IPS DF 6.9 (cell line): Measurements from ENCODE around the gene OSBPL7.

Source experiments
- DNase-seq: peaks from one replicate; pipeline ENCODE4 v3.0.0-alpha.2; 2013; ENCODE audit warnings: low read depth, low spot score
- H3K27ac ChIP-seq: one replicate; pipeline ENCODE4 v1.5.1; 2013; ENCODE audit warnings: low read length, control low read depth
- H3K27me3 ChIP-seq: 2 replicates; pipeline ENCODE4 v1.6.1; 2013; ENCODE audit warnings: mild to moderate bottlenecking, low read length; ENCODE audit not compliant: control insufficient read depth, insufficient read depth
- H3K36me3 ChIP-seq: 2 replicates; pipeline ENCODE4 v1.6.1; 2013; ENCODE audit warnings: low read length; ENCODE audit not compliant: control insufficient read depth, insufficient read depth
- H3K4me1 ChIP-seq: 2 replicates; pipeline ENCODE4 v1.6.1; 2013; ENCODE audit warnings: low read length; ENCODE audit not compliant: control insufficient read depth, insufficient read depth
- H3K4me3 ChIP-seq: 2 replicates; pipeline ENCODE4 v1.5.1; 2013; ENCODE audit warnings: mild to moderate bottlenecking, low read length
- H3K9me3 ChIP-seq: 2 replicates; pipeline ENCODE4 v1.6.1; 2013; ENCODE audit warnings: low read length, inconsistent platforms; ENCODE audit not compliant: control insufficient read depth, insufficient read depth
- WGBS: extraction: QIAGEN DNeasy Blood & Tissue Kit; methylation state at CpG from one replicate; pipeline ENCODE4 v1.1.7; 2013; ENCODE audit warnings: mixed read lengths, missing lambda C conversion rate; ENCODE audit not compliant: insufficient read length, insufficient coverage; 5-methylcytosine and 5-hydroxymethylcytosine counted together

OSBPL7 gene

DNA sequence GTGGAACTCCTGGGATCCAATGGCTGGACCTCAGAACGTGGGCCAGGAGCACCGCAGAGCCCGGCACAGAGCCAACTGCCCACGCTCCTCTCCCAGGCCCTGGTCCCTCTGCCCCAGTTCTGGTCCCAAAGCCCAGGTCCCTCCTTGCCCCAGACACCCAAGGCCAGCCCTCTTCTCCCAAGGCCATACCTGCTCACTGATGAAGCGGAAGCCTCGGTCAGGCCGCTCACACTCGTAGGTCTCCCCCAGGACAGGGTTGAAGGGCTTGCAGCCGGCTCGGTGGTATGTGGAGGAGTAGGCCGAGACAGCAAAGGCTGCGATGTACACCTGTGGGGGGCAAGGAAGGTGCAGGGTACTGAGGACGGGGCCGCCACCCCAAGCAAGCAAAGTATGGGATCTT is 8.5 kb downstream of the OSBPL7 start:
- Histone ChIP-seq H3K4me3 (no peak overlapping the region), H3K4me1 (no peaks in the 10 kb centered on the region), H3K9me3 (no peaks in the 10 kb centered on the region), H3K36me3 (peaks cover 13% of the 10 kb centered on the region; the same call in 1 of the 2 replicates), H3K27ac (no peak overlapping the region), H3K27me3 (no peaks in the 10 kb centered on the region)
- DNase-seq, result no peak
- no CpG with 5 or more reads among the region's 14 CpGs for WGBS

DNA sequence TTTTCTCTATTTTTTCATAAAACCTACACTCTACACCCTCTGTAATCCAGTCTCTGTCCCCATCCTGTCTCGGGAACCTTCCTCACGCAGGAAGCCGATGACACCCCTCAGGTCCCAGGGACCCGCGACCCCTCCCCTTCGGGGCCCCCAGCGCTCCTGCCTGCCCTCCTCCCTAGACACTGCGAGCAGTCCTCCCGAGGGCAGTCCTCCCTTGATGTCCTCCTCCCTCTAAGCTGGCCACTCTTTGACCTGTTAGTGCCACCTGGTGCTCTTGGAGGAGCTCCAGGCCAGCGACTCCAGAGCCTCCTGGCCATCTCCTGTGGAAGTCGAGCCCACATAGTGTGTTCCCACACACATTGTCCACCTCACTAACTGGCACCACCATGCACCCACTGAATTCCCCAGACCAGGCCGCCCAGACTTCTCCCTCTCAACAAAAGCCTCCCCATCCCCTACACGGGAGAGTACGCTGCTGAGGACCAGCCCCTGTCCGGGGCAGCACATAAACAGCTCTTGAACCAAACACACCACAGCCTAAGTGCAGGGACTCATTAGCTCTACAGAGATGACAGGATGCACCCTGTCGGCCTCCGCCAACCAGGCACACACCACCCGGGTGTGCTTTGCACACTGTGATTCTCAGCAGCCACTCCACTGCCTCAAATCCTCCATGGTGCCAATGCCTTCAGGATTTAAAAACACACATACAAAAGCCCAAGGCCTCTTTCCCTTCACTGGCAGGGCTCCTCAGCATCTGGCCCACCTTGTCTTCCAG is 9.3 kb downstream of the OSBPL7 start:
- no peak overlapping the region for H3K4me3 ChIP-seq
- no CpG with 5 or more reads among the region's 18 CpGs for WGBS
- no peak overlapping the region for H3K27ac ChIP-seq
- H3K36me3 ChIP-seq, result peaks cover 13% of the 10 kb centered on the region; the same call in 1 of the 2 replicates
- no peaks in the 10 kb centered on the region for H3K9me3 ChIP-seq
- no peaks in the 10 kb centered on the region for H3K4me1 ChIP-seq
- H3K27me3 ChIP-seq, result no peaks in the 10 kb centered on the region
- DNase-seq, result no peak

DNA sequence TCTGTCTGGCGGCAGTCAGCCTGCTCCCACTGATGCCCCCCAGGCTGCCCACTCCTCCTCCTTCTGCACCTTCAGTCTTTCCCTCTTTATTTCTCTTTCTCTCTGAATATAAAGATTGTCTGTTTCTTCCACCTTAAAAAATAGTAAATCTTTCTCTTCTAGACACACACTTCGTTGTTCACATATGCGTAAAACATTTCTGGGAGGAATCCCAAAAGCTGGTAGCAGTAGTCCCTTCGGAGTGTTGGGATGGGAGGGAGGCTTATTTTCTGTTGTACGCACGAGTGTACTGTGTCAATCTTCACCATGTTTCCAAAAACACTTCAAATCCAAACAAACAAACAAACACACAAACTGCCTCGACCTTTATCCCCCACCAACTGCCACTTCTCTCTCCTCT is 9.9 kb downstream of the OSBPL7 start:
- Histone ChIP-seq H3K4me1 (no peaks in the 10 kb centered on the region), H3K9me3 (no peaks in the 10 kb centered on the region), H3K36me3 (peaks cover 11% of the 10 kb centered on the region; the same call in 1 of the 2 replicates), H3K4me3 (no peak overlapping the region), H3K27me3 (no peaks in the 10 kb centered on the region), H3K27ac (no peak overlapping the region)
- no peak for DNase-seq
- WGBS, result 100% methylated on average over 1 of the region's 7 CpGs

DNA sequence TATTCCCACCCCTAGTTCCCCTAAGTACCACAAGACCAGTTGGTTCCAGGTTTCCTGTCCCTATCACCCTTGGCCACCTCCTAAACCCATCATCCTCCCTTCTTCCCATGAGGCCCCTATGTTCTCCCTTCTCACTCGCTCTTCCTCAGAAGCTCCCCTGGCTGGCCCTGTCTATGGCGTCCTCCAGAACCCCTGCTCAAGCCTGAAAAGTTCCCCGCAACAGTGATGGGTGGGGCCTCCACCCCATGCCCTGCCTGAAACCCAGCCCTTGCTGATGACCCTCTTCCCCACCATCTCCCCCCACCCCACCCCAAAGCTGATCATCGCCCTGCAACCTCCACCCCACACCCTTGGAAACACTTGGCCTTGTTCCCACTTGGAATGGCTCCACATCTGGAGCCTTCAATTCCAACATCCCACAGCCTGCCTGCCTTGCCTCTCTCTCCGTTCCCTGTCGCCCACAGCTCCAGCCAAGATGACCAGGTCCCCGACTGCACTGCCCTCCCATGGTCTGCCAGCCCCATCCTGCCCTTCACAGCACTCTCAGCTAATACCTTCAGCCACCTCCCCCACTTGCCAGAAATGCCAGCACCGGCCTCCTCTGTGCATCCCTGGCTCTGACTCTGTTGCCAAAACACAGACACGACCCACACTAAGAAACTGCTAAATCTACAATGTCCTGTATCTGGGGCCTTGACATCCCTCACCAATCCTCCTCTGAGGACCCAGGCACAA is 10.5 kb downstream of the OSBPL7 start:
- DNase-seq, result no peak
- no peaks in the 10 kb centered on the region for H3K27me3 ChIP-seq
- H3K9me3 ChIP-seq, result no peaks in the 10 kb centered on the region
- no peak overlapping the region for H3K27ac ChIP-seq
- no CpG with 5 or more reads among the region's 9 CpGs for WGBS
- no peaks in the 10 kb centered on the region for H3K4me1 ChIP-seq
- peaks cover 5% of the 10 kb centered on the region; the same call in 1 of the 2 replicates for H3K36me3 ChIP-seq
- no peak overlapping the region for H3K4me3 ChIP-seq

DNA sequence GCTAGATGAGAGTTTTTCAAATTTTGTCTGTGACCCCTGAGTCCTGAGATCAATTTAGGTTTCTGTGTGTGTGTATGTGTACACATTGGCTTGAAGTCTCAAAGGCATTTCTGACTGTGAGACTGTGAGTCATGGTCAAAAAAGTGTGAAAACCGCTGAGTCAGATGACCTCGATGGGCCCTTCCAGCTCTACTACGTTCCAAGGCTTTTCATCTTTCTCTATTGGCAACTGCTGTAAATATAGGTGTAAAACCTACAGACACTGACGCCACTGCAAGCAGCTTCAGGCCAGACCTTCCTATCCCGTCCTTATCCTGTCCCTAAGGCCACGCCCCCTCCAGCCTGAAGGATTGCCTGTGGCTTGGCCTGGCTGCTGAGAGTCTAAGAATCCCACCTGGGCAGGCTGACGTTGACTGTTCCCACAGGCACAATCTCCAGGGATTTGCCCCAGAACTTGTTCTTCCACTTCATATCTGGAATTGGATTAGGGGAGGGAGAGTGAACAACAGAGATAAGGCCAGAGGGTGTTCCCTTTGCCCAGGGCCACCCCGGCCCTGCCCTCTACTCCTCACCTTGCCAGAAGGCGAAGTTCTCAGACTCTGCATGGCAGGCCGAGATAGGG is 11.3 kb downstream of the OSBPL7 start:
- H3K4me1 ChIP-seq, result no peaks in the 10 kb centered on the region
- H3K27me3 ChIP-seq, result no peaks in the 10 kb centered on the region
- DNase-seq, result no peak
- WGBS, result no CpG with 5 or more reads among the region's 10 CpGs
- H3K36me3 ChIP-seq, result peaks cover 5% of the 10 kb centered on the region; the same call in 1 of the 2 replicates
- H3K9me3 ChIP-seq, result no peaks in the 10 kb centered on the region
- no peak overlapping the region for H3K27ac ChIP-seq
- no peak overlapping the region for H3K4me3 ChIP-seq

DNA sequence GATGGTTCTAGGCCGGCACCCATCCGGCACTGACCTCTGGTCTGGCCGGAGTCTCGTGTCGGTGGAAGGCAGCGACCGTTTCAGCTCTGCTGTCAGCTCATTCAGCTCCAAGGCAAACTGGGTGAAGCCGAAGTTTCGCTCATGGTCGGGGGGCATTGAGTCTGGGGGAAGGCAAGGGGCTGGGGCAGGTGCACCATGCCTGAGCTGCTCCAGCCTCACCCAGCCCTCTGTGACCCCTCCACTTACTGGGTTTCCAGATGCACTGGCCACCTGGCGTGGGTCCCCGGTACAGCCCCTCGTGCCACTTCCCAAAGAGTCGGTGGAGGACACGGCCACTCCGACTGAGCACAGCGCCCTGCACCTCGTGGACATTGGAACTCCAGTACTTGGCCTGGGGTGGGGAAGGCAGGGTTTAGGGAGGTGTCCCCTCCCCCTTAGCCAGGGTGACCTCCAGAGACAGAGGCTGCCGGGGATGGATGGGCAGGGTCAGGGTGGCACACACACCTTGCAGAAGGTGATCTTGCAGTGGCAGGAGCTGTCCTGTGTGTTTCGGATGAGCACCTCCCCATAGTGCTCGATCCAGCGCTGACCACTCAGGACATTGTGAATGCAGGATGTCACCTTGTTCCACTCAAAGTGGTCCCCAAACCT is 12.6 kb downstream of the OSBPL7 start:
- WGBS, result no CpG with 5 or more reads among the region's 22 CpGs
- no peak overlapping the region for H3K27ac ChIP-seq
- DNase-seq, result no peak

DNA sequence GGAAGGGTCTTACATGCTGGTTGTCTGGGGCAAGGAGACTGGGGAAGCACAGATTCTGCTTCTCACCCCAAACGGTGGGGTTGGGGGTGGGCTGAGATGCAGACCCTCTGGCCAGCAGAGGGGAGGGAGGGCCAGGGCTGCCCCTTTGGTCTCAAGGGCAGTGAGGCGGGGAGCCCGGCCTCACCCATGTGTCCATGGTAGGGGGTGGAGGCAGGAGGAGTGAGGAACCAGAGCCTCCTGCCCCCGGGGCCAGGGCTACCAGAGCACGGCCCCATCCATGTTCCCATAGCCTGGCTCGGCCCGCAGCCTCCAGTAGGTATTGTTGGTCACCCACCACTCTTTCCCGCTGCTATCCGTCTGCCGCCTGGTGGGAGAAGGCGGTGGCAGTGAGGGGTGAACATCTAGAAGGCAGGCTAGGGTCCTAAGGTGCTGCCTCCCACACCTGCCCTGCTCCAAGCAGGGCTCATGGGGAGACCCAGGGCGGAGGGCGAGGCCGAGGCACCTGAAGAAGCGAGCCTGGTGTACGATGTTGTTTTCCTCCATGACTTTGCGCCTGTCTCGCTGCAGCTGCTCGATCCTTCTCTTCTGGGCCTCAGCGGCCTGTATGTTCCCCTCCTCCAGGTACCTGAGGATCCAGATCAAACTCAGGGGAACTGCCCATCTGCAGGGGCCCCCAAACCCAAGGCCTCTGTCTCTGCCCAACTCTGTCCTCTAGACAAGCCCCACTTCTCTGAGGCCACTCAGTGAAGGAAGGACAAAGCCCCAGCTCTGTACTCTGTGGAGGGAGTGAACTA is 13.4 kb downstream of the OSBPL7 start:
- Histone ChIP-seq H3K27ac (no peak overlapping the region), H3K4me1 (no peaks in the 10 kb centered on the region), H3K9me3 (no peaks in the 10 kb centered on the region), H3K27me3 (no peaks in the 10 kb centered on the region), H3K36me3 (peaks cover 5% of the 10 kb centered on the region; the same call in 1 of the 2 replicates), H3K4me3 (no peak overlapping the region)
- DNase-seq, result no peak
- WGBS, result no CpG with 5 or more reads among the region's 20 CpGs

More for the DNA sequence above, 12.6 kb downstream of the OSBPL7 start:
- Histone ChIP-seq H3K4me3 (no peak overlapping the region), H3K9me3 (no peaks in the 10 kb centered on the region), H3K27me3 (no peaks in the 10 kb centered on the region), H3K4me1 (no peaks in the 10 kb centered on the region), H3K36me3 (peaks cover 5% of the 10 kb centered on the region; the same call in 1 of the 2 replicates)

DNA sequence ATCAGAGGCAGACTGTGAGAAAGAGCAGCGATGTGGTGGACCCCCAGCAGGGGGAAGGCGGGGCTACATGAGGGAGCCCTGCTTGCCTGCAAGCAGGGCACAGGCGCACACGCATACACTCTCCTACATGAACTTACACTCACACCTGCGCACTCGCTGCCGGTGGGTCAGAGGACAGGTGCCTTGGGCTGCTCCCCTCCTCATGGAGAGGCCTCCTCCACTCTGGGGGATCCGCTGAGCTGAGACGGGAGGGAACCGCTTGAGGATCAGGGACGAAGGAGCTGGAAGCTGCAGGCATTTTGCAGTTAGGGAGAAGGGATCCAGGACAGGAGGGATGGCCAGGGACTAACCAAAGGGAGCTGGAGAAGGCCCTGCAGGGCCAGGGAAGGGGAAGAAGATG is 14.2 kb downstream of the OSBPL7 start:
- no peaks in the 10 kb centered on the region for H3K4me1 ChIP-seq
- H3K4me3 ChIP-seq, result no peak overlapping the region
- H3K9me3 ChIP-seq, result no peaks in the 10 kb centered on the region
- DNase-seq, result no peak
- no peaks in the 10 kb centered on the region for H3K27me3 ChIP-seq
- no peak overlapping the region for H3K27ac ChIP-seq
- peaks cover 5% of the 10 kb centered on the region; the same call in 1 of the 2 replicates for H3K36me3 ChIP-seq
- no CpG with 5 or more reads among the region's 11 CpGs for WGBS

DNA sequence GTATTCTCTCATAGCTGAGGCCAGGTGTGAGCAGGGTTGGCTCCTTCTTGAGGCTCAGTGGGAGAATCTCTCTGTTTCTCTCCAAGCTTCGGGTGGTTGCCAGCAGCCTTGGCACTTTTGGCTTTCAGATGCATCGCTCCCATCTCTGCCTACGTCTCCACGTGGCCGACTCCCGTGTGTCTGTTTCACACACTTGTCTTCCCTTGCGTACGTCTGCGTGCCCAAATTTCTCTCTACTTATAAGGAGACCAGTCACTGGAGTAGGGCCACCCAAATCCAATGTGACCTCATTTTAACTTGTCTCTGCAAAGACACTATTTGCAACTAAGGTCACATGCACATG is 14.7 kb downstream of the OSBPL7 start:
- Histone ChIP-seq H3K27me3 (no peaks in the 10 kb centered on the region), H3K4me3 (no peak overlapping the region), H3K27ac (no peak overlapping the region), H3K4me1 (no peaks in the 10 kb centered on the region), H3K9me3 (no peaks in the 10 kb centered on the region), H3K36me3 (peaks cover 5% of the 10 kb centered on the region; the same call in 1 of the 2 replicates)
- no CpG with 5 or more reads among the region's 9 CpGs for WGBS
- DNase-seq, result no peak
